Immature natural killer cell (primary cell): Measurements from ENCODE around the gene NKAPL. TPM values are rescaled to one million over a fixed set of nuclear protein-coding genes. Genes with fewer than 3 reads are reported as not detected.
A peak's percentile ranks its signal among the peaks of the same experiment; 100 is the strongest.

ENCODE experiments used
- DNase-seq, 3 donors: peaks; one replicate each; pipeline ENCODE4 v3.0.0; 2022; ENCODE audit warnings: mixed read lengths in 1 of 3
- H3K27ac Mint-ChIP-seq, 6 donors: one replicate each; pipeline ENCODE4 v1.8.0; 2020; ENCODE audit warnings: mixed read lengths in 6 of 6, mild to moderate bottlenecking in 5 of 6, inconsistent platforms in 4 of 6, moderate library complexity in 3 of 6
- H3K27me3 Mint-ChIP-seq, 3 donors: one replicate each; pipeline ENCODE4 v1.8.0; 2020 to 2021; ENCODE audit warnings: low read depth in 3 of 3, mild to moderate bottlenecking in 3 of 3, mixed read lengths in 3 of 3, moderate library complexity in 3 of 3, inconsistent platforms in 1 of 3
- H3K36me3 Mint-ChIP-seq, 3 donors: one replicate each; pipeline ENCODE4 v1.8.0; 2020; ENCODE audit warnings: mixed read lengths in 3 of 3, inconsistent platforms in 2 of 3, mild to moderate bottlenecking in 2 of 3
- H3K4me1 Mint-ChIP-seq, 2 donors: one replicate each; pipeline ENCODE4 v1.8.0; 2020; ENCODE audit warnings: inconsistent platforms in 2 of 2, mild to moderate bottlenecking in 2 of 2, mixed read lengths in 2 of 2, moderate library complexity in 1 of 2
- H3K4me3 Mint-ChIP-seq, 5 donors: one replicate each; pipeline ENCODE4 v1.8.0; 2020; ENCODE audit warnings: mild to moderate bottlenecking in 5 of 5, mixed read lengths in 5 of 5, inconsistent platforms in 3 of 5, moderate library complexity in 3 of 5
- H3K9me3 Mint-ChIP-seq, 6 donors: one replicate each; pipeline ENCODE4 v1.8.0; 2020; ENCODE audit warnings: mild to moderate bottlenecking in 6 of 6, mixed read lengths in 6 of 6, inconsistent platforms in 4 of 6, moderate library complexity in 3 of 6
- polyA plus RNA-seq, 3 donors: library from polyadenylated mRNA; unstranded; fragments of 300-500 nt; fragmentation: Illumina TruSeq; gene quantifications; one replicate each; pipeline ENCODE4 v1.2.3, GENCODE V29; 2021

The NKAPL gene
- polyA plus RNA-seq, 3 donors from 2014 or later = 0.28 to 0.37 TPM; not detected in 1

DNA sequence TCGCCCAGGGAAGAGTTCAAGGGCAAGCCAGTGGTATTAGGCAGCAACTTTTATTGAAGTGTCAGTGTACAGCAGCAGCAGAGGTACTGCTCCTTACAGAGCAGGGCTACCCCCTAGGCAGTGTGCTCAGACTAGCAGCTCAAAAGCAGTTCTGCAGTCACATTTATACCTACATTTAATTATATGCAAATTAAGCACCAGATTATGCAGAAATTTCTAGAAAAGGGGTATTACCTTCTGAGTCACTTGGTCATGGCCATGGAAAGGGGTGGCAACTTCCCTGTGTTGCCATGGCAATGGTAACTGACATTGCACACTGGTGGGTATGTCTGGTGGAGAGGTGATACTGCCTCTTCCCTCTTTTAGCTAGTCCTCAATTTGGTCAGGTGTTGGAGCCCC lies 5.0 kb upstream of the NKAPL start:
- no peak for DNase-seq
- H3K4me3 Mint-ChIP-seq = no peak overlapping the region
- H3K36me3 Mint-ChIP-seq = peaks cover 0 to 3% (median 0%) of the 10 kb centered on the region in 3 donors
- peaks cover 0 to 11% (median 2%) of the 10 kb centered on the region in 6 donors for H3K9me3 Mint-ChIP-seq
- no peak overlapping the region for H3K27ac Mint-ChIP-seq
- H3K4me1 Mint-ChIP-seq = peaks cover 40 to 49% of the 10 kb centered on the region in 2 donors
- H3K27me3 Mint-ChIP-seq = peaks cover 0 to 13% (median 7%) of the 10 kb centered on the region in 3 donors

DNA sequence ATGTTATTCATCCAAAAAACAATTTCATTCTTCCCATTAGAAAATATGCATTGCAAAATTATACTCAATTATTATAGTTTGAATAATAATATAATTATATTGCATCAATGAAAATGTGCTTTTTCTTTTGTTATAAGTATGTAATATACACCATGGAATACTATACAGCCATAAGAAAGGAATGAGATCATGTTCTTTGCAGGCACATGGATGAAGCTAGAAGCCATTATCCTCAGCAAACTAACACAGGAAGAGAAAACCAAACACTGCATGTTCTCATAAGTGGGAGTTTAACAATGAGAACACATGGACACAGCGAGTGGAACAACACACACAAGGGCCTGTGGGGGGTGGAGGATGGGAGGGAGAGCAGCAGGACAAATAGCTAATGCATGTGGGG lies 2.1 kb upstream of the NKAPL start:
- no peak for DNase-seq
- Mint-ChIP-seq H3K4me3 (no peak overlapping the region), H3K4me1 (peaks cover 20 to 27% of the 10 kb centered on the region in 2 donors), H3K36me3 (peaks cover 0 to 10% (median 4%) of the 10 kb centered on the region in 3 donors), H3K27ac (no peak overlapping the region), H3K27me3 (peaks cover 2 to 16% (median 13%) of the 10 kb centered on the region in 3 donors), H3K9me3 (peaks cover 0 to 23% (median 4%) of the 10 kb centered on the region in 6 donors)

DNA sequence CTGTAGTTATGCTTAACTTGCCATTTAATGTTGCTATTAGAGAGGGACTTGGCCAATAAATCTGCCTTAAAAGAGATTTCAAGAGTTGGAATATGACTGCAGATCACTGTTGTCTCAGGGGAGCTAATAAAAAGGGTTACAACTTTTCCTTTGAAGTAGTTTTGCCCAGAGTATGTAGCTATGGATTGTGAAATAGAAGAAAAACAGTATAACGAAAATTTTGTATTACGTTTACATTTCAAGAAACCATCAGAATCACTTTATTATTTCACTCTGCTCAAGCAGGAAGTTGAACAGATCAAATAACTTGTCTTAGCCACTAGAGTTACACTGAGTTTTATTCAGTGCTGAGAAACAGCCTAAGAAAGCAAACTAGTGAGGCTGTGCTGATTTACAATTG lies 4.8 kb downstream of the NKAPL start:
- Mint-ChIP-seq H3K4me3 (no peak overlapping the region), H3K36me3 (peaks cover 0 to 7% (median 4%) of the 10 kb centered on the region in 3 donors), H3K4me1 (peaks cover 3 to 6% of the 10 kb centered on the region in 2 donors), H3K9me3 (peaks cover 0 to 14% (median 1%) of the 10 kb centered on the region in 6 donors), H3K27ac (no peak overlapping the region), H3K27me3 (peaks cover 0 to 18% (median 2%) of the 10 kb centered on the region in 3 donors)
- no peak for DNase-seq

DNA sequence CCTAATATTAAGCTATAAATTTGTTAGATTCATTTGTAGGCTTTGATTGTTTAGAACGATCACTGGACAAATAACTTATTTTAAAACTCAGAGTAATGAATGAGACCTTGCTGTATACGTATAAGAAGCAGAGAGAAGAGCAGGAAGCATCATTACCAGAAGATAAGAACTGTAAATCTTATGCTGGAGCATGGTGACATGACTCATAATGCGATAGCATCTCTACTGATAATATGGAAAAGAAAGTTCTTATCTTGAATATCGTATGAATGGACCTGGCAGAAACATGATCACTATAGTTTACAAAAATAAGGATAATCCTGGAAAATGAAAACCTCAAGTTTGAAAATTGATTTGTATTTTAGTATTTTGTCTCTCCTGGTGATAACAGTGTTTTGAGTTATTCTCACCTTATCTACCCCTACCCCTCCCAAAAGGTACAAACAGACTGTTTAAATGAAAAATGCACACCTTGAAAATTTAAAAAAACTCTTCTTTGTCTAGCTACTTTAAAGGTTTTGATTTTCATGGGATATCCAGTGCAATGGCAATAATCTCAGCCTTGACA lies 5.8 kb downstream of the NKAPL start:
- H3K4me3 Mint-ChIP-seq = no peak overlapping the region
- H3K27me3 Mint-ChIP-seq = peaks cover 0 to 18% (median 0%) of the 10 kb centered on the region in 3 donors
- peaks cover 0 to 4% (median 0%) of the 10 kb centered on the region in 6 donors for H3K9me3 Mint-ChIP-seq
- DNase-seq = no peak
- peaks cover 0 to 5% (median under 1%) of the 10 kb centered on the region in 3 donors for H3K36me3 Mint-ChIP-seq
- no peaks in the 10 kb centered on the region for H3K4me1 Mint-ChIP-seq
- no peak overlapping the region for H3K27ac Mint-ChIP-seq

DNA sequence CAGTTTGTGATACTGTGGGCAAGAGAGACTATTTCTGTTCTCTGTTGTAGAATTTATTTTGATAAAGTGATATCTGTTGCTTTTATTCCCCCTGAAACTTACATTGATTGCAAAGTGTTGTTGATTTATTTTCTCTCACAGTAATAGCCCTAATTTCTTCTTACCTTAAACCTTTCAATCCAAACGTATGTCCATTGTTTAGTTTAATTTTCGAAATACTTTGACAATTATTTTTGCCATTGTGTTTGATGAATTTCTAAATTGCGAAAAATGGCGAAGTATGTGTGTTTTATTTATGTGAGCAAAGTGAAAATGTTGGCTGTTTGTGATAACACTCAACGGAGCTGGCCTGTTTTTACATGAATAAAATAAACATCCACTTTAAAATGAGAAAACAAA lies 7.5 kb downstream of the NKAPL start:
- DNase-seq = no peak
- Mint-ChIP-seq H3K9me3 (no peaks in the 10 kb centered on the region), H3K4me1 (peaks cover 1 to 8% of the 10 kb centered on the region in 2 donors), H3K27me3 (peaks cover 0 to 11% (median 0%) of the 10 kb centered on the region in 3 donors), H3K27ac (no peak overlapping the region), H3K36me3 (no peaks in the 10 kb centered on the region), H3K4me3 (no peak overlapping the region)

DNA sequence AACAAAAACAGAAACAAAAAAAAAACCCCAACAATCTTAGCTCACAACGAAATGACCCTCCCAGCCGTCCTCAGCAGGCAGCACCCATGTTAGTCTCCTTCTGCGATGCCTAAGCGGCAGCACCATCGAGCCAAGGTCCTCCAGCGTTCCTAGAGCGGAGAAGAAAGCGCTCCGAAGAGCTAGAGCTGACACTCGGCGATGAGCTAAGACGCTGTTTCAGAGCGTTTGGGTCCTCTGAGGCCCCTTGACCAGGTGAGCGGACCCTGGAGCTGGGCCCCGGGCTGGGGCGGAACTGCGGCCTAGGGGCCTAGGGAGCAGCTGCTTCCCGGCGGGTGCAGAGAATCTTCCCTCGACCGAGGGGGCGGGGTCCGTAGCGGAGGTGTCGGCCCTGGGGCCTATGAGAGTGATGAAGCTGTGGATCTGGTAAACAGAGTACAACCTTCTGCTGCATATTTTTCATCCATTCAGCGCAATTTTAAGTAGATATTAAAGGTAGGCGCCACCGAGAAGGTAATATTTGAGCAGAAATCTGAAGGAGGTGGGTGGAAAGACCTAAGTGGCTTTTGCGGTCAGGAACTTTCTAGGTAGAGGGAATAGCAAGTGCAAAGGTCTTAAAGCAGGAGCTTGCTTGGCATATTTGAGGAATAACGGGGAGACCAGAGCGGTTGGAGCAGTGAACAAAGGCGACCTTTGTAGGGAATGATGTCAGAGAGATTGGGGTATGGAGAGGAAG lies 8.0 kb downstream of the NKAPL start, which contains the start of gene ZSCAN26:
TSS of gene ZSCAN26 (plus strand) at position 182 of the 733 bp plus-strand sequence. CDS start 4,777 bp downstream, outside the sequence.
- peaks cover 0 to 9% (median 0%) of the 10 kb centered on the region in 3 donors for H3K27me3 Mint-ChIP-seq
- no peak within 1 kb of the TSS for H3K4me3 Mint-ChIP-seq
- no peaks in the 10 kb centered on the region for H3K9me3 Mint-ChIP-seq
- H3K36me3 Mint-ChIP-seq = no peaks in the 10 kb centered on the region
- H3K4me1 Mint-ChIP-seq = peaks cover 1 to 8% of the 10 kb centered on the region in 2 donors
- peak; percentile 80 to 86 (median 85) for DNase-seq
- no peak within 1 kb of the TSS for H3K27ac Mint-ChIP-seq

DNA sequence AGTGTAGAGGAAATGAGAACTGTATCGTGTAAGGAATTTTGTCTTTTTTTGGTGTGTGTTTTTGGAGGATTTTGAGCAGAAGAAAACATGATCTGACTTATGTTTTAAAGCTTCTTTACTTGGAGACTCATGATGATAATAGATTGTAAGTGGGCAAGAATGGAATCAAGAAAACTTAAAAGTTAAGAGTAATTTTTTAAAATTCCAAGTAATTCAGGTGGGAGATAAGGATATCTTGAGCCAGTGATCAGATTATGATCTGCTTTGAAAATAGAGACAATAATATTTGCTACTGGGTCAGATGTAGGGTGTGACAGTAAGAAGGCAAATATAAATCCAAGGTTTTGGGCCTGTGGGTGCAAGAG lies 8.6 kb downstream of the NKAPL start:
- Mint-ChIP-seq H3K9me3 (no peaks in the 10 kb centered on the region), H3K36me3 (peaks cover 0 to 5% (median 4%) of the 10 kb centered on the region in 3 donors), H3K4me1 (peaks cover 1 to 8% of the 10 kb centered on the region in 2 donors), H3K27me3 (peaks cover 0 to 6% (median 1%) of the 10 kb centered on the region in 3 donors), H3K27ac (no peak overlapping the region), H3K4me3 (no peak overlapping the region)
- no peak for DNase-seq

DNA sequence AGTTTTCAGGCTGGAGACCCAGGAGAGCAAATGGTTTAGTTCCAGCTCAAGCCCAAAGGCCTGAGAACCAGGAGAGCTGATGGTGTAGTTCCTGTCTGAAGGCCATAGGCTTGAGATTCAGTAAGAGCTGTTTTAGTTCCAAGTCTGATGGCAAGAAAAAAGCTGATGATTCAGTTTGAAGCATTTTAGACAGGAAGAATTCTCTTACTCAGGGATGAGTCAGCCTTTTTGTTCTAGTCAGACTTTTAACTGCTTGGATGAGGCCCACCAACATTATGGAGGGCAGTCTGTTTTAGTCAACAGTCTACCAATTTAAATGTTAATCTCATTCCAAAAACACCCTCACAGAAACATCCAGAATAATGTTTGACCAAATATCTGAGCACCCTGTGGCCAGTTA lies 10.4 kb downstream of the NKAPL start:
- peaks cover 0 to 1% (median 0%) of the 10 kb centered on the region in 3 donors for H3K27me3 Mint-ChIP-seq
- peaks cover 1 to 8% of the 10 kb centered on the region in 2 donors for H3K4me1 Mint-ChIP-seq
- no peak overlapping the region for H3K27ac Mint-ChIP-seq

DNA sequence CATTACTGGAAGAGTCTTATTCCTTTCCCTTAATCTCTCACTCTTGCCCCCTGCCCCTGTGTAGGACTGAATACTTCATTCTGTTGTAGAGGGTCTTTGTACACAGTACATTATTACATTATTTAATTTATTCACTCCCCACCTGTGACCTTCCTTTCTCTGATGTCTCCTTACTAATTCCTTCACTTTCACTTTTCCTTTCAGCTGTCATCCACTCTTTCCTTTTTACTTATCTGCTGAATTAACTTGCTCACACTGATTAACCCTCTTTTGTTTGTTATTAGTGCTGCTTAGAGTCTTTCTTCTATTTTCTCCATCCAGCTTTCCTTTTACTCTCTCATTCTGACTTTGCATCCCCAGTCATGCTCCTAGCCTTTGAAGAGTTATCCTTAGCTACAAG lies 15.8 kb downstream of the NKAPL start:
- Mint-ChIP-seq H3K27ac (peak overlapping the region in 2 of 6 donors; percentile 7 to 34), H3K4me1 (peaks cover 1 to 15% of the 10 kb centered on the region in 2 donors), H3K9me3 (no peaks in the 10 kb centered on the region), H3K4me3 (no peak overlapping the region), H3K36me3 (peaks cover 28 to 38% (median 29%) of the 10 kb centered on the region in 3 donors), H3K27me3 (peaks cover 0 to 1% (median 0%) of the 10 kb centered on the region in 3 donors)
- no peak for DNase-seq

More for the DNA sequence above, 10.4 kb downstream of the NKAPL start:
- DNase-seq = no peak
- Mint-ChIP-seq H3K36me3 (peaks cover 5 to 15% (median 12%) of the 10 kb centered on the region in 3 donors), H3K9me3 (no peaks in the 10 kb centered on the region), H3K4me3 (no peak overlapping the region)

DNA sequence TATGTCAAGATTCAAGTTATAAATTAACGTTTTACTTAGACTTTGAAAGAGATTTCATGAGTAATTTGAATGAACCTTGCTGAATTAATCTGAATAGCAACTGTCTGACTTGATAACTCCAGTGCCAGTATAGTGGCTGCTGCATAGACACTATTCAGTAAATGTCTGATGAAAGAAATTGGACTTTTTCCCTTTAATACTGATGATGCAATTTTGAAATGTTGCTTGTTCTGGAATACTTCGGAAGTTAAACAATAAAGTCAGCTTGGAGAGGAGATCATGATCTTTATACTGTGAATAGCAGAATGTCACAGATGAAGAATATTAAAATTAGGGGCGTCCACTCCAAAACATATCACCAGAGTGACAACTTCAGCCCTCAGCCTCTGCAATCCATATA lies 18.6 kb downstream of the NKAPL start:
- Mint-ChIP-seq H3K4me3 (no peak overlapping the region), H3K36me3 (peaks cover 23 to 41% (median 23%) of the 10 kb centered on the region in 3 donors), H3K27ac (no peak overlapping the region), H3K4me1 (peaks cover 7 to 18% of the 10 kb centered on the region in 2 donors), H3K9me3 (no peaks in the 10 kb centered on the region), H3K27me3 (peaks cover 0 to 6% (median 3%) of the 10 kb centered on the region in 3 donors)
- DNase-seq = no peak

DNA sequence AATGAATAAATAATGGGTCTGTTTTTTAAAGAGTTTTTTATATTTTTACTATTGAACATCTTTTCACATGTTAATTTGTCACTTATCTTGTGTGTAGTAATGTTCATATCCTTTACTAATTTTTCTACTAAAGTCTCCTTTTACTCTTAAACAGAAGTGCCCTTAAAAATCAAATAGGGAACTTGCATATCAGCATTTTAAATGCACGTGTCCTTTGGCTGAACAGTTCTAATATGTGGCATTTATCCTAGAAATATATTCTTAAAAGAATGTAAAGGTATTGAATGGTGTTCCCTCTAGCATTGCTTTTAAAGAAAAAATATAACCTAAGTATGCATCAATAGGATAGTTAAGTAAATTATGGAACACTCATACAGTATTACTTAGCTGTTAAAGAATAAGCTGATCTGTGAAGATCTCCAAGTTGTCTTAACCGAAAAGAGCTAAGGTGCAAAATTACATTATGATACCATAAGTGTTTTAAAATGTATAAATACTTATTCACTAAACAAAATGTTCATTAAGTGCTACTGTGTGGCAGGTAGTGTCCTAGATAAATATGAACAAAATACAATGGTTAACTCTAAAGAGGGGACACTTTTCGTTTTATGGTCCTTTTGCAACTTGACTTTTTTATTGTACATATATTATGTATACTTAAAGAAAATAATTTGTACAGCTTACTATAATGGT lies 21.6 kb downstream of the NKAPL start:
- Mint-ChIP-seq H3K27me3 (peaks cover 0 to 8% (median 7%) of the 10 kb centered on the region in 3 donors), H3K27ac (no peak overlapping the region), H3K9me3 (no peaks in the 10 kb centered on the region), H3K4me1 (peaks cover 7 to 11% of the 10 kb centered on the region in 2 donors), H3K36me3 (peaks cover 7 to 29% (median 9%) of the 10 kb centered on the region in 3 donors), H3K4me3 (peak overlapping the region; percentile 70 to 80 (median 79))
- DNase-seq = no peak

DNA sequence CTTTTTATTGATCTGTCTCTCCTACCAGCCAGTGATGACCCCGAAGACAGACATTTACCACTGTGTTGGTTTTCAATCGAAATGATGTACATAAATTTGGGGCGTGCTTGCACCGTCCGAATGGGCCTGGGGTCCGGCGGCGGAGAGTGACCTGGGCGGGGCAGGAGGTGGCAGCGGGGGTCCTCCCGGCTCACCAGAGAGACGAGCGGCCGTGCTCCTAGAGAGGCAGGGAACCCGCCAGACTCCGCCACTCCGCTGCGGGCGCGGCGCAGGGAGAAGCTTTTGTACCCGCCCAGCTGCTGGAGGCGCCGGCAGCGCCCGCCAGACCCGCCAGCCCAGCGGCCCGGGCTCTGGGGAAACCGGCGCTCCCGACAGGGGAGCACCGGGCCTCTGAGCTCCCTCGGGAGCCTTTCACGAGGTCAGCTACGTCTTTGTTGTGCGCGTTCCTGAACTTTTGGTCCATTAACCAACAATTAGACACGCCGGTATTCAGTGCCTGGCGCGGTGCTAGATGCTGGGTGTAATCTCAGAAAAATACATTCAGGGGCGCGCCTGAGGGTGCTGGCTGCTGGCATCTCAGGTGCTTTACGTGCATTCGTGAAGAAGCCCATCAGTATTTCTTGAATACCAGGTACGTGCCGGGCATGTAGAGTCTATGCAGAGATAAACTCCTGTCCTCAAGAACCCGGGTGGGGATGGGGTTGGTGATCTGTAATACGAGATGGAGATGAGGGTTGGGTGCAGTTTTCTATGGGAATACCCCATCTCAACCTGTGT lies 22.4 kb downstream of the NKAPL start, which contains the start of gene PGBD1:
TSS of gene PGBD1 (plus strand) at position 285 of the 777 bp plus-strand sequence. CDS start 2,242 bp downstream, outside the sequence.
- Mint-ChIP-seq H3K4me3 (peak within 1 kb of the TSS; percentile 70 to 80 (median 79)), H3K36me3 (peaks cover 2 to 22% (median 2%) of the 10 kb centered on the region in 3 donors), H3K9me3 (no peaks in the 10 kb centered on the region), H3K4me1 (peaks cover 7 to 11% of the 10 kb centered on the region in 2 donors), H3K27me3 (peaks cover 0 to 8% (median 7%) of the 10 kb centered on the region in 3 donors), H3K27ac (no peak within 1 kb of the TSS)
- DNase-seq = peak; percentile 22 to 34 (median 27)

DNA sequence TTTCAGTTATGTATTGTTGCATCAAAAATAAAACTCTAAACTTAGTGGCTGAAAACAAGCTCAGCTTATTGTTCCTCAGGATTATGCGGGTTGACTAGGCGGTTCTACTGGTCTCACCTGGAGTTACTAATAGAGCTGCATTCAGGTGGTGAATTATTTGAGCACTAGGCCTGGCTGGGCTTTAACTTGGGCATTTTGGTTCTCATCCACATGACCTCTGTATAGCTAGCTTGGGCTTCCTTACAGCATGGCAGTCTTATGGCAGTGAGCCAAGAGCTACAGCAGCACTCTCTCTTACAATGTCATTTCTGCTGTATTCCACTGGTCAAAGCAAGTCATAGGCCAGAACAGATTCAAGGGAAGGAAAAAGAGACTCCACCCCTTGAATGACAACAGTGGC lies 23.8 kb downstream of the NKAPL start:
- Mint-ChIP-seq H3K27me3 (peaks cover 0 to 8% (median 7%) of the 10 kb centered on the region in 3 donors), H3K4me1 (peaks cover 7 to 11% of the 10 kb centered on the region in 2 donors), H3K4me3 (no peak overlapping the region), H3K9me3 (peaks cover 0 to 1% (median 0%) of the 10 kb centered on the region in 6 donors), H3K36me3 (peaks cover 8 to 15% (median 8%) of the 10 kb centered on the region in 3 donors), H3K27ac (no peak overlapping the region)
- no peak for DNase-seq
